ENCODE measurements around the gene EFEMP1.

EFEMP1 gene

GRCh38 chr2:55962915-55963314 is 39.3 kb upstream of the EFEMP1 start:
- TF ChIP-seq CTCF (IDR thresholded peaks at IDR 0.05; ENCODE audit: low read depth, low read length, missing control alignments), result no peak
- H3K4me3 ChIP-seq (ENCODE audit: low read depth, low read length), result no peak overlapping the region
- no peak for DNase-seq (ENCODE audit: low read depth)

GRCh38 chr2:55961318-55961911 is 37.8 kb upstream of the EFEMP1 start:
- H3K4me3 ChIP-seq (ENCODE audit: low read depth, low read length), result no peak overlapping the region
- TF ChIP-seq CTCF (IDR thresholded peaks at IDR 0.05; ENCODE audit: low read depth, low read length, missing control alignments), result peak; percentile 54
- DNase-seq (ENCODE audit: low read depth), result no peak

- no peak for DNase-seq (ENCODE audit: low read depth)
- no peak overlapping the region for H3K4me3 ChIP-seq (ENCODE audit: low read depth, low read length)
- TF ChIP-seq CTCF (IDR thresholded peaks at IDR 0.05; ENCODE audit: low read depth, low read length, missing control alignments), result no peak
Observed at GRCh38 chr2:55958756-55959155, 35.2 kb upstream of the EFEMP1 start.

GRCh38 chr2:55957142-55957541 is 33.6 kb upstream of the EFEMP1 start:
- DNase-seq (ENCODE audit: low read depth), result no peak
- no peak overlapping the region for H3K4me3 ChIP-seq (ENCODE audit: low read depth, low read length)
- no peak for TF ChIP-seq CTCF (IDR thresholded peaks at IDR 0.05; ENCODE audit: low read depth, low read length, missing control alignments)

GRCh38 chr2:55954306-55955035 is 30.9 kb upstream of the EFEMP1 start:
- H3K4me3 ChIP-seq (ENCODE audit: low read depth, low read length), result no peak overlapping the region
- DNase-seq (ENCODE audit: low read depth), result no peak
- TF ChIP-seq CTCF (IDR thresholded peaks at IDR 0.05; ENCODE audit: low read depth, low read length, missing control alignments), result no peak

- DNase-seq (ENCODE audit: low read depth), result no peak
- H3K4me3 ChIP-seq (ENCODE audit: low read depth, low read length), result no peak overlapping the region
- TF ChIP-seq CTCF (IDR thresholded peaks at IDR 0.05; ENCODE audit: low read depth, low read length, missing control alignments), result no peak
Observed at GRCh38 chr2:55952415-55952814, 28.8 kb upstream of the EFEMP1 start.

GRCh38 chr2:55951533-55951932 is 28.0 kb upstream of the EFEMP1 start:
- no peak overlapping the region for H3K4me3 ChIP-seq (ENCODE audit: low read depth, low read length)
- TF ChIP-seq CTCF (IDR thresholded peaks at IDR 0.05; ENCODE audit: low read depth, low read length, missing control alignments), result no peak
- DNase-seq (ENCODE audit: low read depth), result no peak
